HuH-7 (cell line): ENCODE results near the gene ARMCX5.
A peak's percentile ranks its signal among the peaks of the same experiment; 100 is the strongest.

Source experiments
- DNase-seq: peaks from one replicate; pipeline ENCODE4 v3.0.0; 2011; ENCODE audit warnings: low spot score

Gene ARMCX5

DNA sequence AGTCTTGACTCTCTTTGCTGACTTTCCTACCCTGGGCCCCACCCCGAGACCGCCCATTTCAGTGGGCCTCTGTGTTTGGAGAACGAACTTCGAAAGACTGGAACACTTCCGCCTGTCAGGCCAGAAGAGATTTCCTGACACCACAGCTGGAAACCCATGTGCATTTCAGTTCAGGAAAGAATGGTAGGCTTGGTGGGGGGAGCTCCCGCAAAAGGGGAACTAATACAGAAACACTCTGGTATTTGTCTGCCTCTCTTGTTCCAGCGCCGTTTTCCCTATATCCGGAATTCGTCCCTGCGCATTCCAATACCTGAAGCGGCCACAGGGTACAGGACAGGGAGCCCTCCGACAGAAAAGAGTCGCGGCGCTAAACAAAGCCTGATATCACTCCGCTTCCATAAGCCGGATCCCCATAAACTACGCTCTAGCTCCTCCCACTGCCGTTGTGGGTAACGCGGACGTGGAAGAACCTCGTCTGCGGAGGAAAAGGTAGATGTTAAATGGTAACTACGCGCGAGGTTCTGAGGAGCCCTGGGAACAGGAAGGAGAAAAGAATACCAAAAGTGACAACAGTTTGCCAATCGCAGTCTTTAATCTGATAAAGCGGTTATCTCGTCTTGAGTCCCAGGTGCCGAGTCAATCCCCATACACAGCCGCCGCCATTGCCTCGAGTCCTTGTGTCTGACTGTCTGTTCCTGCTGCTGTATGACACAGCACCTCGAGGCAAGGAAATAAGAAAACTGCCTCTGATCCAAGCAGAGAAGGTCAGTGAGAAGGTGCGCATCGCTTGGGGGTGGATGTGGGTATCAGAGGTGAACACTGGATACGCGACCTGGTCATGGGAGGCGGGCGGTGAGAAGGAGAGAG, at the start of gene ARMCX5:
TSS of gene ARMCX5 (plus strand) at position 432 of the 867 bp plus-strand sequence. CDS start 2,627 bp downstream, outside the sequence.
- peak; percentile 40 for DNase-seq

- DNase-seq: no peak
Observed at GRCh38 chrX:102558607-102559006, 40.7 kb upstream of the ARMCX5 start.

DNA sequence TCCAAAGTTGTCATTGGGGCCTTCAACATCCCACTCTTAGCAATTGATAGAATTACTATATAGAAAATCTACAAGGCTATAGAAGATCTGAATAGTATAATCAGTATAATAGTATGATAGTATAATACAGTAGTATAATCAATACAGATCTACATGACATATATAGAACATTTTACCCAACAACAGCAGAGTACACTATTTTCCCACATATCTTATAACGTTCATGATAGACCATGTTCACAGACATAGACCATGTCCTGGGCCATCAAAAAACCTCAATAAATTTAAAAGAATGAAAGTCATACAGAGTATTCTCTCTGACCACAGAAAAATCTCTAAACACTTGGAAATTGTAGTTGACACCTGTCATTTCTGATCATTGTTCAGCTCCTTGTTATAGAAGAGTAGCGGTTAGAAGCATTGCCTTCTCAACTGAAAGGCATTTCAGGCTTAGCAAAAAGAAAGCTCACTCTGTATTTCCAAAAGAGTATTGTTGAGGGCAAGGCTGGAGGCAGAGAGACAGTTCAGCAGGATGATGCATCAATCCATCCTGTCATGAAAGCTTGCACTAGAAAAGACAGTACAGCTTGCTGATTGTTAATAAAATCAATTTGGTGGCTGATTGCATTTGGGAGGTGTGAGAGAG, 38.8 kb upstream of the ARMCX5 start:
- DNase-seq: no peak

- DNase-seq: no peak
Observed at GRCh38 chrX:102580891-102581290, 18.4 kb upstream of the ARMCX5 start.

DNA sequence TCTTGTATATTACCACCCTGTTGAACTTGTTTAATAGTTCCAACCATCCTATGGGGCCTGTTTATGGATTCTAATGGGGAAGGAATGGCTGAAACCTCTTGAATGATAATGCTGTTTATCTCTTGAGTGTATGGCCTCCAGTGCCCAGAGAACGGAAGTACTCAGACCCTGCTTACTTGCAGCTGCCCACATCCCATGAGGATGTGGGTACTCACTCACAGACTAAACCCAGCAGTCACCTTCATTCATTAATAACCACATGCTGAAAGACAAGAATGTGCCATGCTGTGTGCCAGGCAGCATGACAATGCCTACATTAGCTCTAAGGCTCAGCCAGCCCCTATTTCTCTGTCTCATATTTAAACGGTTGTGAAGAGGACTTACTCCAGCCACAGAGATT, 5.9 kb upstream of the ARMCX5 start:
- DNase-seq: no peak

- DNase-seq: no peak
Observed at GRCh38 chrX:102599951-102600579, 750 bp downstream of the ARMCX5 start.

DNA sequence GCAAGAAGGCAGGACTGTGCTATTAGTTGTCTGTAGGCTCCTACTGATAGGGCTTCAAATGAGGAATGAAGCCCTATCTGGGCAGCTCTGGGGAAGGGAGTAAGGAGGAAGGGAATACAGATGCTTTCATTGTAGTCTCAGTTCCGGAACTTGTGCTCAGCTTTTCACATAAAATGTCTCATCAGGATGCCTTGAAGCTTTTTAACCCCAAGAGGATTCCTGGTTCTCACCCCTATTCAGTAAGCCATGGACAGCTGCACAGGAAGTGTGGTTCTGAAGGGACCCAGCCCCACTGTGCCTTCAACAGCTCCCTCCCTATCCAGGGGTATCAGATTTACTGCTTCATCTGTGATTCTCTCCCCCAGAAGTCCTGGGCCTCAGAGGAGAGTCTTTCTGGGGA, 5.0 kb downstream of the ARMCX5 start:
- no peak for DNase-seq

- no peak for DNase-seq
Observed at GRCh38 chrX:102606115-102606514, 6.8 kb downstream of the ARMCX5 start.

- no peak for DNase-seq
Observed at GRCh38 chrX:102610905-102611304, 11.6 kb downstream of the ARMCX5 start.

GRCh38 chrX:102624105-102624504, 24.8 kb downstream of the ARMCX5 start:
- DNase-seq: no peak

DNA sequence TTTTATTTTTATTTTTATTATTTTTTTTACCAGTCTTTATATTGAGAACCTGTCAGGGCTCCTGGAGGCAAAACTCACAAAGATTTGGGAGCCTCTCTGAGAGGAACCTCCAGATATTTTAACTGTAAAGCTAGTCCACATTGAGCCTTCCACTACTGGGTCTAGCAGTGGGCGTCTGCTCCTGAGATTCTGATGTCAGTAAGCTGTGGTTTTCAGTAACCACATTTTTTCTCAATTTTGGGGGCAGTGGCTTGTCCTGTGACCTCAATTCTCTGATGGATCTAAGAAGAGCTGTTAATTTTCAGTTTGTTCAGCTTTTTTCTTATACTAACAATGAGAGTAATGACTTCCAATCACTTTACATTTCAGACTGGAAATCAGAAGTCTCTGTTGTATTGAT, 28.3 kb downstream of the ARMCX5 start:
- DNase-seq: no peak

DNA sequence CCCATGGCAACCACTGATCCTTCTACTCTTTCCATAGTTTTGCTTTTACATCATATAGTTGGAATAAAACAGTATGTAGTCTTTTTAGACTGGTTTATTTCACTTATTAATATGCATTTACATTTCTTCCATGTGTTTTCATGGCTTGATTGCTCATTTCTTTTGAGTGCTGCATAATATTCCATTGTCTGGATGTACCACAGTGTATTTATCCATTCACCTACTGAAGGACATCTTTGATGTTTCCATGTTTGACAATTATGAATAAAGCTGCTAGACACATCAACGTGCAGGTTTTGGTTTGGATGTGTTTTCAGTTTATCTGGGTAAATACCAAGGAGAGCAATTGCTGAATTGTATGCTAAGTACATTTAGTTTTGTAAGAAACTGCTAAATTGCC, 38.2 kb downstream of the ARMCX5 start:
- DNase-seq: no peak

GRCh38 chrX:102650903-102651241, 51.6 kb downstream of the ARMCX5 start:
- DNase-seq: no peak

DNA sequence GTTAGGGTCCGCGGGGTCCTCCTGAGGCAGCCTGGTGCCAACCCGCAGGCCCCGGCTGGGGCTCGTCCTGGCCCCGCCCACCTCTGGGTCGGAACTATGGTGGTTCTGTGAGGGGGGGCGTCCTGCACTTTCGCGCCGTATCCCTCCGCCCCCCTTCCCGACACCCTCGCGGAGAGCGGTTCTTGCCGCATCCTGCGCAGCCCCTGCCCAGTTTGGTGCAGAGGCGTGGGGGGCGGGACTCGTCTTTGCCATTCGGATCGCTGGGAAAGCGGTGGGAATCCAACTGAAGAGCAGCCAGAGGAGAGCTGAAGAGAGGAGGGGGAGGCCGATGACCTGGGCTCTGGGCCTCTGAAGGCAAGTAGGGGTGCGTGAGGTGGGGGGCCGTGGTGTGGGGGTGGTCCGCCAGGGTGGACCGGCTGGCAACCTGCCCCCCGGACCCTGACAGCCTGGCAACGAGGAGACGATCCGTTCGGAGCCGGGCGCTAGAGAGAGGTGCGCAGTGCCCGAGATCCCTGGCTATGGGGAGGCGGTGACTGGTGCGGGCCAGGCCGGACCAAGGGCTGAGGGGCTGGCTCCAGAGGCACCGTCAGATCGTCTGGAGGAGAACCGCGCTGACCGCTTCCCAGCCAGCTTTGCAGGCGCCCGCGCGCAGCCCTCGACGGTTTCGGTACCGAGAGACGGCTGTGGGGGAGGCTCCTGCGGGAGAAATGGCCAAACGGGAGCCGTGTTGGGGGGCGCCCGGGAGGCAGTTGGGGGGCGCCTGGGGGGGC, 52.1 kb downstream of the ARMCX5 start, which contains the start of gene GPRASP1:
TSS of gene GPRASP1 (plus strand) at position 242 of the 770 bp plus-strand sequence. CDS start 2,431 bp downstream, outside the sequence.
- DNase-seq: no peak

- DNase-seq: no peak
Observed at GRCh38 chrX:102652031-102652688, 52.8 kb downstream of the ARMCX5 start.
